Activated effector memory CD4-positive, alpha-beta T cell treated with Interleukin-2 at 50 U/mL for 16 hours (primary cell): ENCODE data around the gene SLC1A2.

Experiments used
- DNase-seq: peaks from one replicate; pipeline ENCODE4 v3.0.0-alpha.2; 2020

The SLC1A2 gene

GRCh38 chr11:35347921-35348331 is 71.4 kb downstream of the SLC1A2 start:
- no peak for DNase-seq

- DNase-seq: no peak
These were observed 72.0 kb downstream of the SLC1A2 start for GRCh38 chr11:35347173-35347878.

GRCh38 chr11:35346472-35347156 is 72.7 kb downstream of the SLC1A2 start:
- DNase-seq: no peak

- DNase-seq: no peak
These were observed 74.4 kb downstream of the SLC1A2 start for GRCh38 chr11:35344681-35345574.

- DNase-seq: no peak
These were observed 76.2 kb downstream of the SLC1A2 start for GRCh38 chr11:35343033-35343598.

- no peak for DNase-seq
These were observed 78.6 kb downstream of the SLC1A2 start for GRCh38 chr11:35340715-35341114.

- no peak for DNase-seq
These were observed 79.3 kb downstream of the SLC1A2 start for GRCh38 chr11:35340071-35340470.

- DNase-seq: no peak
These were observed 80.4 kb downstream of the SLC1A2 start for GRCh38 chr11:35338921-35339320.

- DNase-seq: no peak
These were observed 81.4 kb downstream of the SLC1A2 start for GRCh38 chr11:35337914-35338305.

GRCh38 chr11:35337136-35337913 is 82.0 kb downstream of the SLC1A2 start:
- no peak for DNase-seq

- no peak for DNase-seq
These were observed 82.6 kb downstream of the SLC1A2 start for GRCh38 chr11:35336726-35337125.

- DNase-seq: no peak
These were observed 84.1 kb downstream of the SLC1A2 start for GRCh38 chr11:35335226-35335625.

- DNase-seq: no peak
These were observed 84.8 kb downstream of the SLC1A2 start for GRCh38 chr11:35334385-35335090.

- no peak for DNase-seq
These were observed 86.8 kb downstream of the SLC1A2 start for GRCh38 chr11:35332524-35332923.

GRCh38 chr11:35330931-35331330 is 88.4 kb downstream of the SLC1A2 start:
- DNase-seq: peak; percentile 54

- no peak for DNase-seq
These were observed 89.0 kb downstream of the SLC1A2 start for GRCh38 chr11:35330156-35330889.

GRCh38 chr11:35327829-35328228 is 91.5 kb downstream of the SLC1A2 start:
- no peak for DNase-seq

GRCh38 chr11:35326266-35326879 is 93.0 kb downstream of the SLC1A2 start:
- no peak for DNase-seq

GRCh38 chr11:35324981-35325380 is 94.4 kb downstream of the SLC1A2 start:
- no peak for DNase-seq

- no peak for DNase-seq
These were observed 95.0 kb downstream of the SLC1A2 start for GRCh38 chr11:35324183-35324886.
